SK-N-SH (cell line): ENCODE data around the gene HRH1. TPM values are rescaled to one million over a fixed set of nuclear protein-coding genes. Genes with fewer than 3 reads are reported as not detected.

Experiments used
- CTCF ChIA-PET: fragments of 300-600, 350-600 bp; formaldehyde crosslinking; extraction: SDS; loops from one replicate; lab custom pipeline; 2021; lab: Yijun Ruan, JAX
- POLR2A ChIA-PET: fragments of 350-600 bp; sonication (Branson Sonifier 250); formaldehyde crosslinking; extraction: SDS; loops from one replicate; lab custom pipeline; 2020; ENCODE audit warnings: antibody characterized with exemption, inconsistent platforms; lab: Yijun Ruan, JAX
- DNase-seq: peaks from one replicate; pipeline ENCODE4 v3.0.0; 2012
- H2AFZ ChIP-seq: fragments of 200-600 bp; sonication (generic); 2 replicates; pipeline ENCODE4 v1.8.1; 2016; ENCODE audit warnings: antibody characterized with exemption, mild to moderate bottlenecking, low read depth
- H3F3A ChIP-seq: fragments of 200-600 bp; sonication (generic); replicated peaks from 2 replicates; pipeline ENCODE3; 2016; ENCODE audit warnings: antibody characterized with exemption, mild to moderate bottlenecking; ENCODE audit not compliant: insufficient read depth
- H3K27ac ChIP-seq, 2 experiments: fragments of 200-500 bp in 1 of 2; fragments of 200-600 bp in 1 of 2; sonication (Bioruptor generic) in 1 of 2; sonication (generic), shearing (Covaris generic) in 1 of 2; 2 replicates each; pipeline versions ENCODE4 v1.5.1 to v1.6.1; 2014 to 2016; ENCODE audit warnings: low read depth in 2 of 2, inconsistent platforms in 1 of 2, low read length in 1 of 2, mild to moderate bottlenecking in 1 of 2, mixed read lengths in 1 of 2
- H3K27me3 ChIP-seq: fragments of 200-600 bp; sonication (generic), shearing (Covaris generic); 2 replicates; pipeline ENCODE4 v1.6.1; 2016; ENCODE audit warnings: mixed run types; ENCODE audit not compliant: insufficient read depth
- H3K36me3 ChIP-seq, 2 experiments: fragments of 200-500 bp in 1 of 2; fragments of 200-600 bp in 1 of 2; sonication (Bioruptor generic) in 1 of 2; sonication (generic) in 1 of 2; replicated peaks in 1 of 2; 2 replicates each; pipeline versions ENCODE3 to v1.5.1; 2014 to 2016; ENCODE audit warnings: low read length in 1 of 2, mild to moderate bottlenecking in 1 of 2; ENCODE audit not compliant: insufficient read depth in 2 of 2, control insufficient read depth in 1 of 2
- H3K4me1 ChIP-seq, 2 experiments: fragments of 200-500 bp in 1 of 2; fragments of 200-600 bp in 1 of 2; sonication (Bioruptor generic) in 1 of 2; sonication (generic), shearing (Covaris generic) in 1 of 2; 2 replicates each; pipeline versions ENCODE4 v1.5.1 to v1.6.1; 2014 to 2016; ENCODE audit warnings: low read depth in 1 of 2, low read length in 1 of 2, mixed run types in 1 of 2; ENCODE audit not compliant: insufficient read depth in 2 of 2, control insufficient read depth in 1 of 2
- H3K4me2 ChIP-seq: fragments of 200-600 bp; sonication (generic), shearing (Covaris generic); 2 replicates; pipeline ENCODE4 v1.6.1; 2017; ENCODE audit warnings: mixed run types
- H3K4me3 ChIP-seq, 2 experiments: fragments of 200-500 bp in 1 of 2; fragments of 200-600 bp in 1 of 2; sonication (Bioruptor generic) in 1 of 2; sonication (generic), shearing (Covaris generic) in 1 of 2; 2 replicates each; pipeline versions ENCODE4 v1.5.1 to v1.8.1; 2014 to 2016; ENCODE audit warnings: low read depth in 2 of 2, inconsistent platforms in 1 of 2, low read length in 1 of 2, mild to moderate bottlenecking in 1 of 2, mixed read lengths in 1 of 2, moderate library complexity in 1 of 2
- H3K79me2 ChIP-seq: fragments of 200-600 bp; sonication (generic); 2 replicates; pipeline ENCODE4 v1.8.1; 2017; ENCODE audit warnings: mild to moderate bottlenecking; ENCODE audit not compliant: insufficient read depth
- H3K9ac ChIP-seq: fragments of 200-600 bp; sonication (generic); 2 replicates; pipeline ENCODE4 v1.6.1; 2017; ENCODE audit warnings: mixed run types
- H3K9me2 ChIP-seq: fragments of 200-600 bp; sonication (generic); 2 replicates; pipeline ENCODE4 v1.6.1; 2017; ENCODE audit warnings: mixed run types
- H3K9me3 ChIP-seq: fragments of 200-600 bp; sonication (generic); 2 replicates; pipeline ENCODE4 v1.6.1; 2017; ENCODE audit warnings: mixed run types, mild to moderate bottlenecking, moderate library complexity
- H4K20me1 ChIP-seq: fragments of 200-600 bp; sonication (generic); 2 replicates; pipeline ENCODE4 v1.6.1; 2017; ENCODE audit warnings: mild to moderate bottlenecking, mixed run types; ENCODE audit not compliant: insufficient read depth
- CTCF ChIP-seq: fragments of 200-600 bp; sonication (generic); IDR thresholded peaks from 2 replicates; pipeline ENCODE4 v1.6.1; 2017; ENCODE audit warnings: antibody characterized with exemption, mild to moderate bottlenecking, moderate library complexity
- EZH2phosphoT487 ChIP-seq: fragments of 200-600 bp; sonication (generic); IDR thresholded peaks from 2 replicates; pipeline ENCODE4 v1.6.1; 2017; ENCODE audit warnings: low read depth, mixed run types, mild to moderate bottlenecking, antibody characterized with exemption, moderate library complexity, borderline replicate concordance
- FOSL2 ChIP-seq: IDR thresholded peaks from 2 replicates; pipeline ENCODE4 v1.4.0; 2012; ENCODE audit warnings: low read depth, mild to moderate bottlenecking, moderate library complexity, borderline replicate concordance
- FOXJ3 ChIP-seq: sonication (generic); formaldehyde crosslinking; IDR thresholded peaks from 2 replicates; pipeline ENCODE4 v1.5.1; 2020; ENCODE audit warnings: mild to moderate bottlenecking, missing genetic modification reagents
- FOXM1 ChIP-seq: IDR thresholded peaks from 2 replicates; pipeline ENCODE4 v1.4.0; 2012; ENCODE audit warnings: low read depth, mild to moderate bottlenecking
- GABPA ChIP-seq: IDR thresholded peaks from 2 replicates; pipeline ENCODE4 v1.4.0; 2012; ENCODE audit warnings: low read depth, mild to moderate bottlenecking
- IRF3 ChIP-seq: fragments of 150-350 bp; IDR thresholded peaks from 2 replicates; pipeline ENCODE4 v1.6.1; 2016; ENCODE audit warnings: mild to moderate bottlenecking, low read depth, low read length
- JUND ChIP-seq: IDR thresholded peaks from 2 replicates; pipeline ENCODE4 v1.4.0; 2012
- MXI1 ChIP-seq: IDR thresholded peaks from 2 replicates; pipeline ENCODE4 v1.6.1; 2012; ENCODE audit warnings: mild to moderate bottlenecking, low read depth, low read length, improper control_type of control experiment
- NFIC ChIP-seq: IDR thresholded peaks from 2 replicates; pipeline ENCODE4 v1.4.0; 2012; ENCODE audit warnings: borderline replicate concordance
- NRF1 ChIP-seq: IDR thresholded peaks from 2 replicates; pipeline ENCODE4 v1.6.1; 2012; ENCODE audit warnings: low read depth, mild to moderate bottlenecking, low read length
- RCOR1 ChIP-seq: fragments of 150-350 bp; IDR thresholded peaks from 2 replicates; pipeline ENCODE4 v1.6.1; 2017; ENCODE audit warnings: antibody characterized with exemption, low read length
- REST ChIP-seq: IDR thresholded peaks from 2 replicates; pipeline ENCODE4 v1.6.1; 2012; ENCODE audit warnings: mild to moderate bottlenecking, low read depth, low read length, moderate library complexity
- RFX5 ChIP-seq: IDR thresholded peaks from 2 replicates; pipeline ENCODE4 v1.6.1; 2012; ENCODE audit warnings: mild to moderate bottlenecking, improper control_type of control experiment, low read length
- SIN3A ChIP-seq: IDR thresholded peaks from 2 replicates; pipeline ENCODE4 v1.6.1; 2012; ENCODE audit warnings: low read depth, mild to moderate bottlenecking, low read length, moderate library complexity, borderline replicate concordance
- TAF1 ChIP-seq: IDR thresholded peaks from 2 replicates; pipeline ENCODE4 v1.6.1; 2012; ENCODE audit warnings: low read depth, mild to moderate bottlenecking, low read length, moderate library complexity, borderline replicate concordance
- TCF12 ChIP-seq: IDR thresholded peaks from 2 replicates; pipeline ENCODE4 v1.4.0; 2012
- TEAD4 ChIP-seq: IDR thresholded peaks from 2 replicates; pipeline ENCODE4 v1.4.0; 2012; ENCODE audit warnings: mild to moderate bottlenecking, borderline replicate concordance; ENCODE audit not compliant: insufficient read depth
- YY1 ChIP-seq: IDR thresholded peaks from 2 replicates; pipeline ENCODE4 v1.4.0; 2012; ENCODE audit warnings: low read depth, mild to moderate bottlenecking
- ZBTB33 ChIP-seq: IDR thresholded peaks from 2 replicates; pipeline ENCODE4 v1.4.0; 2012; ENCODE audit warnings: low read depth, borderline replicate concordance
- WGBS: methylation state at CpG from one replicate; pipeline ENCODE4 v1.1.6; 2017; ENCODE audit warnings: low lambda C conversion rate; 5-methylcytosine and 5-hydroxymethylcytosine counted together
- polyA plus RNA-seq, 3 experiments: library from polyadenylated mRNA; depleted of rRNA; stranded (reverse); fragments of >200 nt; gene quantifications; 2 replicates each; pipeline ENCODE4 v1.2.3, GENCODE V29; 2012

The HRH1 gene
- polyA plus RNA-seq, 1 of the 3 experiments (the other 2 are of a cell fraction): 6.2 TPM

- ChIA-PET POLR2A (no interaction called here), CTCF (interaction anchor here (1.1 to 4.6 kb wide), 2 partner anchors 12 to 14 kb away, joined by 3 to 24 read pairs; no protein-coding TSS in a partner anchor)
- Histone ChIP-seq H3F3A (no peaks in the 10 kb centered on the region), H3K9me3 (no peaks in the 10 kb centered on the region), H3K4me3 (no peak overlapping the region), H3K27me3 (no peaks in the 10 kb centered on the region), H3K4me1 (peaks cover 7 to 30% of the 10 kb centered on the region in 2 experiments; a peak in 3 of 4 replicates), H3K79me2 (peaks cover 95% of the 10 kb centered on the region), H3K36me3 (peaks cover under 1 to 11% of the 10 kb centered on the region in 2 experiments), H3K4me2 (peak overlapping the region; percentile 59; the same call in 1 of the 2 replicates), H3K27ac (peak overlapping the region in 1 of 2 experiments; percentile 74; a peak in 2 of 4 replicates), H3K9me2 (no peaks in the 10 kb centered on the region), H4K20me1 (peaks cover 20% of the 10 kb centered on the region; the same call in 1 of the 2 replicates), H3K9ac (no peak overlapping the region), H2AFZ (no peak overlapping the region)
- TF ChIP-seq RCOR1 (no peak), REST (no peak), TCF12 (no peak), FOXM1 (no peak), FOSL2 (no peak), SIN3A (no peak), FOXJ3 (no peak), NRF1 (no peak), TEAD4 (no peak), CTCF (no peak), YY1 (no peak), NFIC (no peak), RFX5 (no peak), EZH2phosphoT487 (no peak), GABPA (no peak), TAF1 (no peak), ZBTB33 (no peak), MXI1 (no peak), JUND (no peak), IRF3 (no peak)
- no peak for DNase-seq
- 99% methylated on average over 13 of the region's 13 CpGs for WGBS
Observed at GRCh38 chr3:11168406-11168805, 14.1 kb downstream of the HRH1 start.
